Left forelimb (tissue), 1 donor: ENCODE data around the gene WDHD1.
"Not testable (repeated sequence)": the region's sequence is repeated elsewhere in the genome, so short reads cannot be mapped to it uniquely, and the experiment has no call there.

Experiments used
- DNase-seq: peaks from one replicate; pipeline ENCODE4 v3.0.0-alpha.2; 2018; ENCODE audit warnings: low spot score

Gene WDHD1

DNA sequence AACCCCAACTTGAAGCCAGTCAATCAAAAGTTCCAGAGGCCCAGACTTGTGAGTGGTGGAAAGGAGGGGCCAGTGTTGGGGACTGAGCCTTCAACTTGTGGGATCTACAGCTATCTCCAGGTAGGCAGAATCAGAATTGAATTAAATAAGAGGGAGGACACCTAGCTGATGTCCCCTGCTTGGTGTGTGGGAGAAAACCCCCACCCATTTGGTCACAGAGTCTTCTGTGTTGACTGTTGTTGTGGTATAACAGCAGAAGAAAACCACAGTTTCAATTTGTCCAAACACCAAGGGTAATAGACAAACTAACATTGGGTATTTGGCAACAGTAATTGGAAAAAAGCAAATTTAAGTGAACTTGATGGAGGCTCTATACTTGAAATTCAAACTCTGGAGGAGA, 120.8 kb downstream of the WDHD1 start:
- no peak for DNase-seq

DNA sequence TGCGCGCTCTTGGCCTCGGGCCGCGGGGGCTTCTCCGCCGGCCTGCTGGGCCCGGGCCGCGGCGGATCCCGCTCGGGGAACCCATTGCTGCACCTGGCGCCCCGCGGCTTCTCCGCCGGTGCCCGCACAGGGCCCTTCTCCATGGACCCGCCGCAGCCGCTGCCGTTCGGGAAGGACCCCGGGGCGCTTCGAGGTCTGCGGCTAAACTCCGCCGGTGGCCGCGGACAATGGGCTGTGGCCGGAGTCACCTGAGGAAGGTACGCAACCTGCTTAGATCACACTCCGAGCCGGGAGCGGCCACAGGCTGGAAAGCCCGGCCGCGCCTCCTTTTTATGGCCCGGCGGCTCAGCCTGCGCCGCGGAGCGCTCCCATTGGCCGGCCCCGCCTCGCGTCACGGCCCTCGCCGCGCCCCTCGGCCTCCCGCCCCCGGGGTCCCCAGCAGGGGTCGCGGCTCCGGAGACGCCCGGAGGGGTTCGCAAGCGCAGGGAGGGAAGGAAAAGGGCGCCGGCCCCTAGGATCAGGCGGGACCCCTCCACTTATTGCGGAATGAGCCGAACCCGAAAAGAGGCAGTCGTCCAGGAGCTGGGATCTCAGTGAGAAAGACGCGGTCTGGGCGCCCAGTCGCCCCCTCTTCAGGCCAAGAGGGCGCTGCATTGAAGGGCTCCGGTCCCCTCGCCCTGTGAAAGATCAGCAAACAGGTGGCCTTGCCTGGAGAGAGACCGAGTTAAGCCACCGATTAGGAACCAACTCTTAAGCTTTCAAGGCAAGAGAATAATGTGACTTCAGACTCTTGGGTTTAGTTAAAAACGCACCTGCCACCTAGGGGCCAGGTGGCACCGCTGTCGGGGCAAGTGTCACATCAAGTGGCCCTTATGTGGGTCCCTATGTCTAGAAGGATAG, 124.1 kb downstream of the WDHD1 start, which contains the start of gene GCH1:
GCH1 (minus strand) TSS at position 306 of the 900 bp plus-strand sequence; CDS start at position 143, 163 bp downstream.
- DNase-seq: peak; percentile 82

DNA sequence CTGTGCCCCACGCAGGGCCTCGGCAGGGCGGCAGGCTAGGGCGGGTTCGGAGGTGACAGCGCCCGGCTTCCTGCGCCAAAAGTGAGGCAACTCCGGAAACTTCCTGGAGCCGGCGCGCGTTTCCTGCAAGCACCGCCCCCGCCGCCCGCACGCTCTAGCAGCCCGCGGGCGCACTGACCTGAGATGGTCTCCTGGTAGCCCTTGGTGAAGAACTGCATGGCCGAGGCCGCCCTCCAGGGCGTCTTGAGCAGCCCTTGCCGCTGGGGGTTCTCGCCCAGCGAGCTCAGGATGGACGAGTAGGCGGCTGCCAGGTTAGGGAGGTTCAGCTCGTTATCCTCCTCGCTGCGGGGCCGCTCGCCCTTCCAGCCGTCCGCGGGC, 124.8 kb downstream of the WDHD1 start:
- peak; percentile 70 for DNase-seq

DNA sequence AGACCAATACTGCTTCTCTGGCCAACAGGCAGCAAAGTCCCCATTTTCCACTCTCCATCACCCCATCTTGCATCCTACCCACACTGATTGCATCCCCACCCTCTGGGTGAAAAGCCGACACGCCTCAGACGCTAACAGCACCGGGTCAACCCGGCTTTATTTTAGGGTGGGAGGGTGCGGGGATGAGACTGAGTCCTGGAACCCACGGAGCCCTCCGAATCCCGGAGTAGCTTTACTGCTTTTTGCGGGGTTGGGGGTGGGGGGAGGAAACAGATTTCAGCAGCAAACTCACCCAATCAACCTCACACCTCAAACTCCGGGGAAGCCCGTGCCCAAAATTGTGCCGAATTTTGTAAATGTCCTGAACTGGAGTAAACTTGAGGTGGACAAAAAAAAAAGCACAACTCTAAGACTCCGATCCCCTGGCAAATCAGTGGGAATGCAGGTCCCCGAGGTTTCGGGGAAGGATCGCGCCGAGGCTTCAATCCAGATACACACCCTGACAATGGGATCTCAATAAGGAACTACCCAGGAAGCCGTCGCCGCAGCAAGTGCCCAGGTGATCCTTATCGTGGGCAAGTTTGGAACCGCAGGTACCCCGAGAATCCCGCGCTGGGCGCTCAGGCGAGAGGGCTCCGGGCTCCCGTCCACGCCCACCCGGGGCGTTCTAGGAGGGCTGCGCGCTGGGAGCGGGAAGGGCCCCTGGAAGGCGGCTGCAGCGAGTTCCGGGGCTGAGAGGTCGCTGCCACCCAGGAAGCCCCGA, 125.3 kb downstream of the WDHD1 start:
- peak; percentile 68 for DNase-seq

DNA sequence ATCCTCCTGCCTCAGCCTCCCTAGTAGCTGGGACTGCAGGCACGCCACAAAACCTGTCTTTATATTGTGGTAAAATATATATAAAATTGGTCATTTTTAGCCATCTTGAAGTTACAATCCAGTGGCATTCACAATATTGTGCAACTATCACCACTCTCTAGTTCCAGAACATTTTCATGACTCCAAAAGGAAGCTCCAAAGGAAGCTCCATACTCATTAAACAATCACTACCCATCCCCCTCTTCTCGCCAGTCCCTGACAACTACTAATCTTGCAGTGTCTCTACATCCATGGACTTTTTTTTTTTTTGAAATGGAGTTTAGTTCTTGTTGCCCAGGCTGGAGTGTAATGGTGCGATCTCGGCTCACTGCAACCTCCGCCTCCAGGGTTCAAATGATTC, 127.3 kb downstream of the WDHD1 start:
- no peak for DNase-seq

DNA sequence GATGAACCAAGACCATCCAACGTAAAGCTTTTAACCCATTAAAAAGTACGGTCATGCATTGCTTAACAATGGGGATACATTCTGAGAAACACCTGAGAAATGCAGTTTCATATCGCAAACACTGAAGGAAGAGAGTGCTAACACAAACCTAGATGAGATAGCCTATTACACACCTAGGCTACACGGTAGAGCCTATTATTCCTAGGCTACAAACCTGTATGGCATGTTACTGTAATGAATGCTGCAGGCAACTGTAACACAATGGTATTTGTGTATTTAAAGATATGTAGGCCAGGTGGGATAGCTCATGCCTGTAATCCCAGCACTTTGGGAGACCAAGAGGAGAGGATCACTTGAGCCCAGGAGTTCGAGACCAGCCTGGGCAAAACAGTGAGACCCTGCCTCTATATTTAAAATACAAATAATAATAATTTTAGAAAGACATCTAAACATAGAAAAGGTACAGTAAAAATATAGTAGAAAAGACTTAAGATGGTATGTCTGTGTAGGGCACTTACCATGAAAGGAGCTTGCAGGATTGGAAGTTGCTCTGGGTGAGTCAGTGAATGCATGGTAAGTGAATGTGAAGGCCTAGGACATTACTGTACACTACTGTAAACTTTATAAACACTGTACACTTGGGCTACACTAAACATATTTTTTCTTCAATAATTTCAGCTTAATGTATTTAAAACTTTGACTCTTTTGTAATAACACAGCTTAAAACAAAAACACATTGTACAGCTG, 128.9 kb downstream of the WDHD1 start:
- not testable (repeated sequence) for DNase-seq

DNA sequence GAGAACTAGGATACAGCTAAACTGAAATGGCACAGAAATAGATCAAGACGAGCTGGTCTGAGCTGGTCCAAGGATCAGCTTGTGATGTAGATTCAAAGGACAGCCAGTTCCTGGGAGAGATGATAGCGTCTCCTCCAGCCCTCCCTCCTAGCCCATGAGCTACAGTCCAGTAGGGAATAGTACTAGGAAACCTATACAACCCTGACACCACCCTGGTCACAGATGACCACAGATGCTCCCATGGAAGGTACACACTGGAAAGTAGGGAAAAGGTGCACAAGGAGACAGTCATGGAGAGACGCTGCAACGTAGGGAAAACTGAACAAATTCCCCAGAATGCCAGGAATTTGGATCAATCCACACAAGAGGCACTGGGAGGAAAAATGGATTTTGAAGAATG, 131.2 kb downstream of the WDHD1 start:
- DNase-seq: no peak

DNA sequence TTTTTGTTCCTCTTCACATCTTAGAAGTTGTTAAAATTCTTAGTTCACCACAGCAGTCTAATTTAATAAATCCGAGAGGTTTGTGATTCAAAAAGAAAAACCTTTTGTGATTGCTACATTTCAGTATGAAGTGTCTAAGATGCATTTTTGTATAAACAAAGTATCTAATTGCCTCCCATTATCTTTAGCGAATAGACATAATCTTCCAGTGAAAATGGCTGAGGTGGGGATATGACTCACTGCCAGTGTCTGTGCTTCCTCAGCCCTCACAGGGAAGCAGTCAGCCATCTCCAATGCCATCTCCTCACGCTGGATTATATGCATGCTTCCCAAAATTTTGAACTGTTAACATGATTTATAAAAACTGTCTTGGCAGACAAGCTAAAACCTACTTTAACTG, 131.9 kb downstream of the WDHD1 start:
- DNase-seq: no peak

- DNase-seq: no peak
Measured at GRCh38 chr14:54893151-54893760, 133.6 kb downstream of the WDHD1 start.

- no peak for DNase-seq
Measured at GRCh38 chr14:54891471-54892245, 135.2 kb downstream of the WDHD1 start.

DNA sequence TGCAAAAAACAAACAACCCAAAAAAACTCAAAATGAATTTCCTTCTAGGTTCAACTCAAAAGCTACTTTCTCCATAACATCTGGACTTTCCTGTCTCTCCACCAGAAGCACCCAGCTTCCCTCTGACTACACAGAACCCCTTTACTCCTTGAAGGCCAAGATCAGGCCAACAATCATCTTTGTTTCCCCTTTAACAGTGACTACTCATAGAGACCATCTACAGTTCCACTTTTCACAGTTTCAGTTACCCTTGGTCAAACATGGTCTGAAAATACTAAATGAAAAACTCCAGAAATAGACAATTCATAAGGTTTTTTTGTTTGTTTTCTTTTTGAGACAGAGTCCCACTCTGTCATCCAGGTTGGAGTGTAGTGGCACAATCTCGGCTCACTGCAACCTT, 136.1 kb downstream of the WDHD1 start:
- DNase-seq: no peak

DNA sequence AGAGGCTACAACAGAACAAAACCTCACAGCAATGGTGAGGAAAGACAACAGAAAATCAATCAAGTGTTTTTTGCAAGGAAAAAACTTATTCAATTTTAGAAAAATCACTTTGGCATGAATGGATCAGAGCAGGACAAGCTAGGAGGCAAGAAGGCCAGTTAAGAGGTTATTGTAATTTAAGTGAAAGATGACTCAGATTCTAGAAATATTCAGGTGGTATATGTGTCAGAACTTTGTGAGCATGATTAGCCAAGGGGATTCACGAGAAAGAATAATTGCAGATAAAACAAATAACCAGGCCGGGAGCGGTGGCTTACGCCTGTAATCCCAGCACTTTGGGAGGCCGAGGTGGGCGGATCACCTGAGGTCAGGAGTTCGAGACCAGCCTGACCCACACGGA, 137.0 kb downstream of the WDHD1 start:
- no peak for DNase-seq
